PFSK-1 (cell line): ENCODE data around the gene HIP1R.
A peak's percentile ranks its signal among the peaks of the same experiment; 100 is the strongest.

Experiments used
- FOXP2 ChIP-seq: optimal IDR thresholded peaks from 2 replicates; pipeline ENCODE3; 2011; ENCODE audit warnings: borderline replicate concordance, control low read depth, inconsistent platforms; ENCODE audit not compliant: insufficient read depth; ENCODE audit errors: extremely low read length, extremely low read depth
- POLR2AphosphoS5 ChIP-seq: IDR thresholded peaks from 2 replicates; pipeline ENCODE4 v1.6.1; 2012; ENCODE audit warnings: low read depth, mild to moderate bottlenecking, control low read depth, low read length, moderate library complexity
- REST ChIP-seq, 2 experiments: IDR thresholded peaks; 2 replicates each; pipeline versions ENCODE4 v1.6.1 to v1.8.0; 2011 to 2012; ENCODE audit warnings: low read depth in 2 of 2, low read length in 2 of 2, control low read depth in 1 of 2, inconsistent platforms in 1 of 2, mild to moderate bottlenecking in 1 of 2, moderate library complexity in 1 of 2; ENCODE audit not compliant: insufficient read depth in 1 of 2
- SIN3A ChIP-seq: IDR thresholded peaks from 2 replicates; pipeline ENCODE4 v1.6.1; 2012; ENCODE audit warnings: mild to moderate bottlenecking, low read length, moderate library complexity, borderline replicate concordance; ENCODE audit not compliant: insufficient read depth
- TAF1 ChIP-seq: IDR thresholded peaks from 2 replicates; pipeline ENCODE4 v1.6.1; 2012; ENCODE audit warnings: low read length, control low read depth, borderline replicate concordance; ENCODE audit not compliant: insufficient read depth

HIP1R gene

GRCh38 chr12:122870867-122871664 lies 35.8 kb downstream of the HIP1R start:
- TF ChIP-seq TAF1, result no peak
- TF ChIP-seq FOXP2, result no peak
- TF ChIP-seq SIN3A, result no peak
- no peak for TF ChIP-seq REST (IDR thresholded peaks at IDR 0.05; ENCODE audit: insufficient read depth in 1 of 2, low read depth in 2 of 2, low read length in 2 of 2)
- TF ChIP-seq POLR2AphosphoS5, result no peak

- TF ChIP-seq REST (IDR thresholded peaks at IDR 0.05; ENCODE audit: insufficient read depth in 1 of 2, low read depth in 2 of 2, low read length in 2 of 2) (no peak), FOXP2 (peak; percentile 55)
These were observed 36.9 kb downstream of the HIP1R start for GRCh38 chr12:122871851-122872780.

GRCh38 chr12:122872815-122873361 lies 37.6 kb downstream of the HIP1R start:
- TF ChIP-seq POLR2AphosphoS5 (no peak), REST (IDR thresholded peaks at IDR 0.05; ENCODE audit: insufficient read depth in 1 of 2, low read depth in 2 of 2, low read length in 2 of 2) (no peak), SIN3A (no peak), TAF1 (no peak), FOXP2 (no peak)

GRCh38 chr12:122873540-122873939 lies 38.3 kb downstream of the HIP1R start:
- TF ChIP-seq REST (IDR thresholded peaks at IDR 0.05; ENCODE audit: insufficient read depth in 1 of 2, low read depth in 2 of 2, low read length in 2 of 2) (no peak), FOXP2 (no peak), SIN3A (no peak), POLR2AphosphoS5 (no peak), TAF1 (no peak)
